ENCODE data around the gene CHIT1.
A peak's percentile ranks its signal among the peaks of the same experiment; 100 is the strongest.

Gene CHIT1

GRCh38 chr1:203178083-203178482 is 51.4 kb downstream of the CHIT1 start:
- peak; percentile 46 for DNase-seq (ENCODE audit: low read depth)
- H3K4me3 ChIP-seq (ENCODE audit: control insufficient read depth, low read depth, low read length), result no peak overlapping the region
- no peak for TF ChIP-seq CTCF (conservative IDR thresholded peaks at IDR 0.05; ENCODE audit: control insufficient read depth, insufficient read depth, low read depth, low read length)

- TF ChIP-seq CTCF (conservative IDR thresholded peaks at IDR 0.05; ENCODE audit: control insufficient read depth, insufficient read depth, low read depth, low read length), result no peak
- no peak overlapping the region for H3K4me3 ChIP-seq (ENCODE audit: control insufficient read depth, low read depth, low read length)
- DNase-seq (ENCODE audit: low read depth), result peak; percentile 70
Observed at GRCh38 chr1:203177470-203178039, 51.9 kb downstream of the CHIT1 start.

GRCh38 chr1:203177036-203177405 is 52.5 kb downstream of the CHIT1 start:
- no peak for TF ChIP-seq CTCF (conservative IDR thresholded peaks at IDR 0.05; ENCODE audit: control insufficient read depth, insufficient read depth, low read depth, low read length)
- no peak overlapping the region for H3K4me3 ChIP-seq (ENCODE audit: control insufficient read depth, low read depth, low read length)
- DNase-seq (ENCODE audit: low read depth), result peak; percentile 50

GRCh38 chr1:203176273-203177035 is 53.0 kb downstream of the CHIT1 start:
- no peak for DNase-seq (ENCODE audit: low read depth)
- TF ChIP-seq CTCF (conservative IDR thresholded peaks at IDR 0.05; ENCODE audit: control insufficient read depth, insufficient read depth, low read depth, low read length), result no peak
- H3K4me3 ChIP-seq (ENCODE audit: control insufficient read depth, low read depth, low read length), result no peak overlapping the region

- no peak overlapping the region for H3K4me3 ChIP-seq (ENCODE audit: control insufficient read depth, low read depth, low read length)
- DNase-seq (ENCODE audit: low read depth), result no peak
- TF ChIP-seq CTCF (conservative IDR thresholded peaks at IDR 0.05; ENCODE audit: control insufficient read depth, insufficient read depth, low read depth, low read length), result no peak
Observed at GRCh38 chr1:203175827-203176241, 53.6 kb downstream of the CHIT1 start.

GRCh38 chr1:203175237-203175826 is 54.1 kb downstream of the CHIT1 start, which contains the start of gene MYBPH:
Gene MYBPH, minus strand, starts transcription at chr1:203175826. Its CDS starts 71 bp downstream, at chr1:203175755.
- no peak within 1 kb of the TSS for H3K4me3 ChIP-seq (ENCODE audit: control insufficient read depth, low read depth, low read length)
- TF ChIP-seq CTCF (conservative IDR thresholded peaks at IDR 0.05; ENCODE audit: control insufficient read depth, insufficient read depth, low read depth, low read length), result no peak
- DNase-seq (ENCODE audit: low read depth), result no peak

Data from fibroblast of mammary gland (primary cell).